GM12878 (cell line): Measurements from ENCODE around the gene HEXB. TPM values are rescaled to one million over a fixed set of nuclear protein-coding genes. Genes with fewer than 3 reads are reported as not detected.

Experiments used
- CBFB ChIP-seq: IDR thresholded peaks from 2 replicates; pipeline ENCODE4 v1.6.1; 2016; ENCODE audit warnings: antibody characterized with exemption, low read depth
- FOS ChIP-seq: IDR thresholded peaks from 3 replicates; pipeline ENCODE4 v1.6.1; 2011; ENCODE audit warnings: borderline replicate concordance; ENCODE audit not compliant: insufficient read length; ENCODE audit errors: extremely low read depth
- FOXM1 ChIP-seq: IDR thresholded peaks from 2 replicates; pipeline ENCODE4 v1.6.1; 2012; ENCODE audit warnings: low read depth, mild to moderate bottlenecking, inconsistent platforms, low read length, moderate library complexity
- HCFC1 ChIP-seq: fragments of 150-350 bp; IDR thresholded peaks from 2 replicates; pipeline ENCODE4 v1.6.1; 2014; ENCODE audit warnings: low read length
- HDAC2 ChIP-seq: fragments of 200-600 bp; sonication (generic); IDR thresholded peaks from 2 replicates; pipeline ENCODE4 v1.6.1; 2017
- JUNB ChIP-seq: IDR thresholded peaks from 2 replicates; pipeline ENCODE4 v1.6.1; 2016; ENCODE audit warnings: antibody characterized with exemption, mild to moderate bottlenecking
- NBN ChIP-seq: fragments of 450-650 bp; IDR thresholded peaks from 2 replicates; pipeline ENCODE4 v1.6.1; 2016
- NFIC ChIP-seq: IDR thresholded peaks from 2 replicates; pipeline ENCODE4 v1.6.1; 2012; ENCODE audit warnings: low read depth, mild to moderate bottlenecking, inconsistent platforms, low read length, moderate library complexity
- NFXL1 ChIP-seq: fragments of 450-650 bp; IDR thresholded peaks from 2 replicates; pipeline ENCODE4 v1.6.1; 2017; ENCODE audit warnings: antibody characterized with exemption, mild to moderate bottlenecking, borderline replicate concordance
- NFYB ChIP-seq: IDR thresholded peaks from 2 replicates; pipeline ENCODE4 v1.6.1; 2011; ENCODE audit warnings: low read depth, mild to moderate bottlenecking, low read length, improper control_type of control experiment, moderate library complexity; ENCODE audit not compliant: insufficient read depth
- PML ChIP-seq: IDR thresholded peaks from 2 replicates; pipeline ENCODE4 v1.6.1; 2012; ENCODE audit warnings: low read length, inconsistent platforms
- POLR2AphosphoS5 ChIP-seq: IDR thresholded peaks from 2 replicates; pipeline ENCODE4 v1.6.1; 2011; ENCODE audit warnings: mild to moderate bottlenecking, low read length, inconsistent platforms
- RCOR1 ChIP-seq: conservative IDR thresholded peaks from 2 replicates; pipeline ENCODE4 v1.6.1; 2012; ENCODE audit warnings: low read depth, low read length, improper control_type of control experiment
- SMC3 ChIP-seq: IDR thresholded peaks from 2 replicates; pipeline ENCODE4 v1.6.1; 2011; ENCODE audit warnings: low read length, improper control_type of control experiment, borderline replicate concordance
- TCF12 ChIP-seq: IDR thresholded peaks from 2 replicates; pipeline ENCODE4 v1.6.1; 2011; ENCODE audit warnings: low read depth, mild to moderate bottlenecking, low read length
- TCF7 ChIP-seq: IDR thresholded peaks from 2 replicates; pipeline ENCODE4 v1.6.1; 2014; ENCODE audit warnings: antibody characterized with exemption, borderline replicate concordance
- YY1 ChIP-seq: IDR thresholded peaks from 2 replicates; pipeline ENCODE4 v1.6.1; 2011; ENCODE audit warnings: low read depth, mild to moderate bottlenecking, low read length
- ZNF274 ChIP-seq: IDR thresholded peaks from one replicate; pipeline ENCODE4 v1.8.0; 2011; ENCODE audit not compliant: insufficient read length, insufficient read depth
- polyA plus RNA-seq, 11 experiments: library from polyadenylated mRNA; depleted of rRNA in 4 of 11; unstranded in 6 of 11; stranded (reverse) in 5 of 11; fragments of >200 nt; fragmentation: Nextera tagmentation in 4 of 11; fragmentation: Illumina TruSeq in 1 of 11; extraction: Ambion mirVana in 4 of 11; extraction: Trizol in 1 of 11; gene quantifications; 1 replicate in 1 of 11; 2 replicates in 10 of 11; pipeline versions ENCODE4 v1.2.1 to v1.2.3, GENCODE V29; 2011 to 2016; ENCODE audit warnings: inconsistent platforms in 2 of 11, missing spikeins in 2 of 11, low read depth in 1 of 11
- total RNA-seq, 4 experiments: library from RNA; depleted of rRNA in 3 of 4; stranded (reverse); fragments of >200 nt in 3 of 4; fragmentation: Illumina TruSeq in 1 of 4; extraction: Trizol in 1 of 4; gene quantifications; 2 replicates each; pipeline versions ENCODE4 v1.2.1 to v1.2.3, GENCODE V29; 2013 to 2021
- TF ChIP-seq, protein P1 (sequence below), 3 experiments: IDR thresholded peaks in 2 of 3; conservative IDR thresholded peaks in 1 of 3; 2 replicates each; pipeline ENCODE4 v1.5.1; 2011; ENCODE audit warnings: low read depth in 3 of 3, low read length in 3 of 3, mild to moderate bottlenecking in 3 of 3, control low read depth in 2 of 3, moderate library complexity in 2 of 3, inconsistent platforms in 1 of 3, mixed read lengths in 1 of 3; ENCODE audit not compliant: control insufficient read depth in 2 of 3, insufficient read depth in 1 of 3; ENCODE audit errors: extremely low read depth in 1 of 3
- TF ChIP-seq, protein P2 (sequence below): fragments of 450-650 bp; IDR thresholded peaks from 2 replicates; pipeline ENCODE4 v1.6.1; 2017; ENCODE audit warnings: mild to moderate bottlenecking, moderate library complexity
- TF ChIP-seq, protein P3 (sequence below): IDR thresholded peaks from 2 replicates; pipeline ENCODE4 v1.6.1; 2012; ENCODE audit warnings: low read depth, low read length, improper control_type of control experiment
- TF ChIP-seq, protein P4 (sequence below): IDR thresholded peaks from 2 replicates; pipeline ENCODE4 v1.6.1; 2012; ENCODE audit warnings: low read depth, low read length, improper control_type of control experiment
- TF ChIP-seq, protein P5 (sequence below): IDR thresholded peaks from 2 replicates; pipeline ENCODE4 v1.6.1; 2011; ENCODE audit warnings: borderline replicate concordance, low read depth, mild to moderate bottlenecking, moderate library complexity, mixed read lengths, low read length; ENCODE audit not compliant: insufficient read depth; ENCODE audit errors: extremely low read length

Gene HEXB
- total and polyA plus RNA-seq, 10 of the 15 experiments (the other 5 are each of a cell fraction or from before 2014, with no cell fraction given) = 13.5 to 76.0 (median 42.6) TPM

DNA sequence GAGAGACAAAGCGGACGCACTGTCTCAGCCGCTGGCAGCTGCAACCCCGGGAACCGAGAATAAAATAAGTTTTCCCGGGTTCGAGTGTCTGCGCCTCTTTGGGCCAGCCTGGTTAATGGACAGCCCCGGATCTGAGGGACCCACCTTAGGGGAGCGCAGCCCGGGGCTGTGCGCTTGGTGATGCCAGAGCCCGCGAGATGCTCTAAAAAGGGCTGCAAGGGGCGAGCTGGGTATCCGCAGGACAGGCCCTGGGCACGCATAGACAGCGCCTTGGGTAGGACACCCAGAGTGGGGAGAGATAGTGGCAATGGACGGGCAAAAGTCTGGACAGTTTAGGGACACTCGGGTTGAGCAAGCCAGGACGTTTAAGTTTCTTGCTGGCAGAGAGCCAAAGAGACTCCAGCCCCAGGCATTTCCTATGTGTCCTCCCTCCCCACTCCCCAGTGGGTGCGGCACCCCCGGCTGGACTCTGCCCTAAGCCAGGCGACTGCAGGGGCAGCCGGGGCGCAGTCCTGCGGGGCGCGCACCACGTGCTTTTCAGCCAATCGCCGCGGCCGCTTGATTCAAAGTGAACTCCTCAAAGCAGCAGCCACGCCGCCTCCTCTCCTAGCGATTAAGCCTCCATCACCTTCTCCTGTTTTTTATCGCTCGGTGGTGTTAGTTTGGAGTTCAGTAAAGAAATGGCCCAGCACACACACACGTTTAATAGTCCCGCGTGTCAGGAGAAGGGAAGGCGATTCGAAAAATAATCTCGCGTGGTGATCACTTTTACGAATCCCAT is 43.9 kb upstream of the HEXB start (continued):
- TF ChIP-seq, protein P1, sequence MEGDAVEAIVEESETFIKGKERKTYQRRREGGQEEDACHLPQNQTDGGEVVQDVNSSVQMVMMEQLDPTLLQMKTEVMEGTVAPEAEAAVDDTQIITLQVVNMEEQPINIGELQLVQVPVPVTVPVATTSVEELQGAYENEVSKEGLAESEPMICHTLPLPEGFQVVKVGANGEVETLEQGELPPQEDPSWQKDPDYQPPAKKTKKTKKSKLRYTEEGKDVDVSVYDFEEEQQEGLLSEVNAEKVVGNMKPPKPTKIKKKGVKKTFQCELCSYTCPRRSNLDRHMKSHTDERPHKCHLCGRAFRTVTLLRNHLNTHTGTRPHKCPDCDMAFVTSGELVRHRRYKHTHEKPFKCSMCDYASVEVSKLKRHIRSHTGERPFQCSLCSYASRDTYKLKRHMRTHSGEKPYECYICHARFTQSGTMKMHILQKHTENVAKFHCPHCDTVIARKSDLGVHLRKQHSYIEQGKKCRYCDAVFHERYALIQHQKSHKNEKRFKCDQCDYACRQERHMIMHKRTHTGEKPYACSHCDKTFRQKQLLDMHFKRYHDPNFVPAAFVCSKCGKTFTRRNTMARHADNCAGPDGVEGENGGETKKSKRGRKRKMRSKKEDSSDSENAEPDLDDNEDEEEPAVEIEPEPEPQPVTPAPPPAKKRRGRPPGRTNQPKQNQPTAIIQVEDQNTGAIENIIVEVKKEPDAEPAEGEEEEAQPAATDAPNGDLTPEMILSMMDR (IDR thresholded peaks at IDR 0.05 in 2 of 3, conservative IDR thresholded peaks at IDR 0.05 in 1 of 3; ENCODE audit: control insufficient read depth in 2 of 3, extremely low read depth in 1 of 3, insufficient read depth in 1 of 3, low read depth in 3 of 3, low read length in 3 of 3) = no peak
- TF ChIP-seq ZNF274 (no peak), PML (no peak), HCFC1 (no peak), FOXM1 (peak; percentile 50; the same call in 1 of the 2 replicates), SMC3 (no peak), RCOR1 (no peak), NFYB (peak; percentile 20; the same call in 1 of the 2 replicates), CBFB (no peak), TCF12 (no peak), JUNB (no peak), HDAC2 (no peak), POLR2AphosphoS5 (no peak), NBN (no peak), YY1 (no peak), NFIC (no peak), FOS (no peak), NFXL1 (no peak), TCF7 (no peak)
- TF ChIP-seq, protein P2, sequence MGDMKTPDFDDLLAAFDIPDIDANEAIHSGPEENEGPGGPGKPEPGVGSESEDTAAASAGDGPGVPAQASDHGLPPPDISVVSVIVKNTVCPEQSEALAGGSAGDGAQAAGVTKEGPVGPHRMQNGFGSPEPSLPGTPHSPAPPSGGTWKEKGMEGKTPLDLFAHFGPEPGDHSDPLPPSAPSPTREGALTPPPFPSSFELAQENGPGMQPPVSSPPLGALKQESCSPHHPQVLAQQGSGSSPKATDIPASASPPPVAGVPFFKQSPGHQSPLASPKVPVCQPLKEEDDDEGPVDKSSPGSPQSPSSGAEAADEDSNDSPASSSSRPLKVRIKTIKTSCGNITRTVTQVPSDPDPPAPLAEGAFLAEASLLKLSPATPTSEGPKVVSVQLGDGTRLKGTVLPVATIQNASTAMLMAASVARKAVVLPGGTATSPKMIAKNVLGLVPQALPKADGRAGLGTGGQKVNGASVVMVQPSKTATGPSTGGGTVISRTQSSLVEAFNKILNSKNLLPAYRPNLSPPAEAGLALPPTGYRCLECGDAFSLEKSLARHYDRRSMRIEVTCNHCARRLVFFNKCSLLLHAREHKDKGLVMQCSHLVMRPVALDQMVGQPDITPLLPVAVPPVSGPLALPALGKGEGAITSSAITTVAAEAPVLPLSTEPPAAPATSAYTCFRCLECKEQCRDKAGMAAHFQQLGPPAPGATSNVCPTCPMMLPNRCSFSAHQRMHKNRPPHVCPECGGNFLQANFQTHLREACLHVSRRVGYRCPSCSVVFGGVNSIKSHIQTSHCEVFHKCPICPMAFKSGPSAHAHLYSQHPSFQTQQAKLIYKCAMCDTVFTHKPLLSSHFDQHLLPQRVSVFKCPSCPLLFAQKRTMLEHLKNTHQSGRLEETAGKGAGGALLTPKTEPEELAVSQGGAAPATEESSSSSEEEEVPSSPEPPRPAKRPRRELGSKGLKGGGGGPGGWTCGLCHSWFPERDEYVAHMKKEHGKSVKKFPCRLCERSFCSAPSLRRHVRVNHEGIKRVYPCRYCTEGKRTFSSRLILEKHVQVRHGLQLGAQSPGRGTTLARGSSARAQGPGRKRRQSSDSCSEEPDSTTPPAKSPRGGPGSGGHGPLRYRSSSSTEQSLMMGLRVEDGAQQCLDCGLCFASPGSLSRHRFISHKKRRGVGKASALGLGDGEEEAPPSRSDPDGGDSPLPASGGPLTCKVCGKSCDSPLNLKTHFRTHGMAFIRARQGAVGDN = no peak
- TF ChIP-seq, protein P3, sequence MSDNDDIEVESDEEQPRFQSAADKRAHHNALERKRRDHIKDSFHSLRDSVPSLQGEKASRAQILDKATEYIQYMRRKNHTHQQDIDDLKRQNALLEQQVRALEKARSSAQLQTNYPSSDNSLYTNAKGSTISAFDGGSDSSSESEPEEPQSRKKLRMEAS = peak; percentile 70
- TF ChIP-seq, protein P4, sequence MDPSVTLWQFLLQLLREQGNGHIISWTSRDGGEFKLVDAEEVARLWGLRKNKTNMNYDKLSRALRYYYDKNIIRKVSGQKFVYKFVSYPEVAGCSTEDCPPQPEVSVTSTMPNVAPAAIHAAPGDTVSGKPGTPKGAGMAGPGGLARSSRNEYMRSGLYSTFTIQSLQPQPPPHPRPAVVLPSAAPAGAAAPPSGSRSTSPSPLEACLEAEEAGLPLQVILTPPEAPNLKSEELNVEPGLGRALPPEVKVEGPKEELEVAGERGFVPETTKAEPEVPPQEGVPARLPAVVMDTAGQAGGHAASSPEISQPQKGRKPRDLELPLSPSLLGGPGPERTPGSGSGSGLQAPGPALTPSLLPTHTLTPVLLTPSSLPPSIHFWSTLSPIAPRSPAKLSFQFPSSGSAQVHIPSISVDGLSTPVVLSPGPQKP = no peak
- TF ChIP-seq, protein P5, sequence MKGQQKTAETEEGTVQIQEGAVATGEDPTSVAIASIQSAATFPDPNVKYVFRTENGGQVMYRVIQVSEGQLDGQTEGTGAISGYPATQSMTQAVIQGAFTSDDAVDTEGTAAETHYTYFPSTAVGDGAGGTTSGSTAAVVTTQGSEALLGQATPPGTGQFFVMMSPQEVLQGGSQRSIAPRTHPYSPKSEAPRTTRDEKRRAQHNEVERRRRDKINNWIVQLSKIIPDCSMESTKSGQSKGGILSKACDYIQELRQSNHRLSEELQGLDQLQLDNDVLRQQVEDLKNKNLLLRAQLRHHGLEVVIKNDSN = peak; percentile 78
